ENCODE results near the gene VSIG4. TPM values are rescaled to one million over a fixed set of nuclear protein-coding genes. Genes with fewer than 3 reads are reported as not detected.

Gene VSIG4
- total RNA-seq: not detected in 2 replicates

GRCh38 chrX:66039944-66040343 lies at the start of gene VSIG4:
TSS of gene VSIG4 (minus strand) at chrX:66040080. CDS start at chrX:66039998, 82 bp downstream.

Other genes starting within 250 kb of the VSIG4 start
- 23.2 and 26.9 TPM in 2 replicates for gene HEPH, start 124.2 kb upstream of the VSIG4 start, total RNA-seq